Measurements from ENCODE around the gene OTX1. TPM values are rescaled to one million over a fixed set of nuclear protein-coding genes. Genes with fewer than 3 reads are reported as not detected.
"Not testable (repeated sequence)": the region's sequence is repeated elsewhere in the genome, so short reads cannot be mapped to it uniquely, and the experiment has no call there.

Gene OTX1
- total RNA-seq, 1 donor from 2014 or later: 31.9 TPM

DNA sequence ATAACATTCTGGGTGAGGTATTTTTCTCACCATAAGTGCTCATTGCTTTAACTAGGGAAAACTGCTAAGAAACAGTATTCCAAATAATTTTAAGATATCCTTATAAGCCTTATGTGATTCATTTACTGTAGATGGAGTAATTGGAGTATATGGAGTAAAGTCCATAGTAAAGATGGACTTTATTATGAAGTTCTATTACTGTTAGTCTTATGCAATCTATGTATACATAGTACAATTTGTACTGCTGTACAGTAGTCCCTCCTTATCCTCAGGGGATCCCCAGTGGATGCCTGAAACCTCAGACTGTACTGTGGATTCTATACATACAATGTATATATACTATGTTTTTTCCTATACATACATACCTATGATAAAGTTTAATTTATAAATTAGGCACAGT, 41.1 kb upstream of the OTX1 start:
- peaks cover 13% of the 10 kb centered on the region for H3K36me3 Mint-ChIP-seq
- DNase-seq (ENCODE audit: extremely low spot score, unreplicated experiment): no peak
- no peaks in the 10 kb centered on the region for H3K4me1 Mint-ChIP-seq (ENCODE audit: unreplicated experiment)
- H3K9me3 Mint-ChIP-seq: no peaks in the 10 kb centered on the region
- no peak overlapping the region for H3K4me3 Mint-ChIP-seq
- H3K27me3 Mint-ChIP-seq: no peaks in the 10 kb centered on the region
- no peak overlapping the region for H3K27ac Mint-ChIP-seq
- TF ChIP-seq, protein P1, sequence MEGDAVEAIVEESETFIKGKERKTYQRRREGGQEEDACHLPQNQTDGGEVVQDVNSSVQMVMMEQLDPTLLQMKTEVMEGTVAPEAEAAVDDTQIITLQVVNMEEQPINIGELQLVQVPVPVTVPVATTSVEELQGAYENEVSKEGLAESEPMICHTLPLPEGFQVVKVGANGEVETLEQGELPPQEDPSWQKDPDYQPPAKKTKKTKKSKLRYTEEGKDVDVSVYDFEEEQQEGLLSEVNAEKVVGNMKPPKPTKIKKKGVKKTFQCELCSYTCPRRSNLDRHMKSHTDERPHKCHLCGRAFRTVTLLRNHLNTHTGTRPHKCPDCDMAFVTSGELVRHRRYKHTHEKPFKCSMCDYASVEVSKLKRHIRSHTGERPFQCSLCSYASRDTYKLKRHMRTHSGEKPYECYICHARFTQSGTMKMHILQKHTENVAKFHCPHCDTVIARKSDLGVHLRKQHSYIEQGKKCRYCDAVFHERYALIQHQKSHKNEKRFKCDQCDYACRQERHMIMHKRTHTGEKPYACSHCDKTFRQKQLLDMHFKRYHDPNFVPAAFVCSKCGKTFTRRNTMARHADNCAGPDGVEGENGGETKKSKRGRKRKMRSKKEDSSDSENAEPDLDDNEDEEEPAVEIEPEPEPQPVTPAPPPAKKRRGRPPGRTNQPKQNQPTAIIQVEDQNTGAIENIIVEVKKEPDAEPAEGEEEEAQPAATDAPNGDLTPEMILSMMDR (conservative IDR thresholded peaks at IDR 0.05): no peak

DNA sequence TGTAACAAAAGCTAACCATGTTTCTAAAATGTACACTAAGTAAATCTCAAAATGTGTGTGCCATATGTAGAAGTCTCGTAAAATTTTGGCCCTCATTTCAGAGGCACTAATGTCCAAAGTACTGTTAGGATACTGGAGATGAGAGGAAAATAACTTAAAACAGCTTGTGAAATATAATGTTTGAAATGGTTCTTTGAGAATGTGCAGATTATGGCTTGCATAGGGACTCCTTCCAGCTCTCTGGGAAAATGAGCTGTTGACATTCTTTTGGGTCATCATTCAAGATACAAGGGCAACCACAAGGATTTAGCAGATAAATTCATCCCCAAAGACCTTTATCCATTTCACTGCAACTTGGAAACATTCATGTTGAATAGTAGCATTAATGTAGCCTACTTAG, 38.1 kb upstream of the OTX1 start:
- no peaks in the 10 kb centered on the region for H3K4me1 Mint-ChIP-seq (ENCODE audit: unreplicated experiment)
- no peak overlapping the region for H3K27ac Mint-ChIP-seq
- H3K27me3 Mint-ChIP-seq: no peaks in the 10 kb centered on the region
- no peaks in the 10 kb centered on the region for H3K9me3 Mint-ChIP-seq
- TF ChIP-seq, protein P1 (conservative IDR thresholded peaks at IDR 0.05): no peak
- H3K36me3 Mint-ChIP-seq: peaks cover 13% of the 10 kb centered on the region
- H3K4me3 Mint-ChIP-seq: no peak overlapping the region
- DNase-seq (ENCODE audit: extremely low spot score, unreplicated experiment): no peak

GRCh38 chr2:63013438-63013837, 37.2 kb upstream of the OTX1 start:
- TF ChIP-seq, protein P1 (conservative IDR thresholded peaks at IDR 0.05): no peak
- Mint-ChIP-seq H3K9me3 (no peaks in the 10 kb centered on the region), H3K27me3 (no peaks in the 10 kb centered on the region), H3K4me1 (ENCODE audit: unreplicated experiment) (no peaks in the 10 kb centered on the region), H3K4me3 (no peak overlapping the region), H3K27ac (no peak overlapping the region), H3K36me3 (peaks cover 13% of the 10 kb centered on the region)
- no peak for DNase-seq (ENCODE audit: extremely low spot score, unreplicated experiment)

- Mint-ChIP-seq H3K36me3 (peaks cover 13% of the 10 kb centered on the region), H3K27me3 (no peaks in the 10 kb centered on the region), H3K4me3 (no peak overlapping the region), H3K4me1 (ENCODE audit: unreplicated experiment) (no peaks in the 10 kb centered on the region), H3K9me3 (no peaks in the 10 kb centered on the region), H3K27ac (no peak overlapping the region)
- DNase-seq (ENCODE audit: extremely low spot score, unreplicated experiment): no peak
- TF ChIP-seq, protein P1 (conservative IDR thresholded peaks at IDR 0.05): no peak
Observed at GRCh38 chr2:63015389-63015788, 35.2 kb upstream of the OTX1 start.

DNA sequence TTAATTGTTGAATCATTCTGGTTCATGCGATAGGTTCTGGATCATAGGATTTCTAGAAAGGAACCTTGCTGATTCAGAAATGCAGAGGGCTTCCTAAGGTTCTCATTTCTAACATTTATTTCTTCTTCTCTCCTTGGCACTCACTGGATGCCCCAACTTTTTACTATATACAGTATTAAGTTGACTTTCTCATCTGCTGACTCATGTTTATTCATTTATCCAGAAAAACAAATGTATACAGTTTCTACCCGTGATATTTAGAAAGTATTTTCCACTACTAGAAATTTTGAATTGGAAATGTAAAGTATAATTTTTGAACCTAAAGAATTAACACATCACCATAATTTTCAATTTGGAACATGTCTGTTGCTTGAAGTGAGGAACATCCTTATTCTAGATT, 32.2 kb upstream of the OTX1 start:
- TF ChIP-seq, protein P1 (conservative IDR thresholded peaks at IDR 0.05): no peak
- H3K9me3 Mint-ChIP-seq: no peaks in the 10 kb centered on the region
- no peaks in the 10 kb centered on the region for H3K4me1 Mint-ChIP-seq (ENCODE audit: unreplicated experiment)
- peaks cover 9% of the 10 kb centered on the region for H3K36me3 Mint-ChIP-seq
- H3K27me3 Mint-ChIP-seq: no peaks in the 10 kb centered on the region
- DNase-seq (ENCODE audit: extremely low spot score, unreplicated experiment): no peak
- no peak overlapping the region for H3K27ac Mint-ChIP-seq
- H3K4me3 Mint-ChIP-seq: no peak overlapping the region

DNA sequence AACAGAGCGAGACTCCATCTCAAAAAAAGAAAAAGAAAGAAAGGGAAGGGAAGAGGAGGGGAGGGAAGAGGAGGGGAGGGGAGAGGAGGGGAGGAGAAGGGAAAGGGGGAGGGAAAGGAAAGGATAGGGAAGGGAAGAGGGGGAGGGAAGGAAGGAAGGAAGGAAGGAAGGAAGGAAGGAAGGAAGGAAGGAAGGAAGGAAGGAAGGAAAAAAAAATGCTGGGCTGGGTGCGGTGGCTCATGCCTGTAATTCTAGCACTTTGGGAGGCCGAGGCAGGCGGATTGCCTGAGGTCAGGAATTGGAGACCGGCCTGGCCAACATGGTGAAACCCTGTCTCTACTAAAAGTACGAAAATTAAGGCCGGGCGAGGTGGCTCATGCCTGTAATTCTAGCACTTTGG, 30.9 kb upstream of the OTX1 start:
- H3K27me3 Mint-ChIP-seq; DNase-seq (ENCODE audit: extremely low spot score, unreplicated experiment); H3K4me1 Mint-ChIP-seq (ENCODE audit: unreplicated experiment); H3K27ac Mint-ChIP-seq; H3K4me3 Mint-ChIP-seq; H3K36me3 Mint-ChIP-seq; H3K9me3 Mint-ChIP-seq: not testable (repeated sequence)

All from type B pancreatic cell (in vitro differentiated cells).